KMS-11 (cell line): ENCODE measurements around the gene NOTO.

ENCODE experiments used
- H2AFZ ChIP-seq: fragments of 200-600 bp; sonication (generic); 2 replicates; pipeline ENCODE4 v1.6.1; 2016; ENCODE audit warnings: antibody characterized with exemption, mixed run types, low read depth
- H3K27ac ChIP-seq: fragments of 200-600 bp; sonication (generic); 2 replicates; pipeline ENCODE4 v1.6.1; 2016; ENCODE audit warnings: mild to moderate bottlenecking, mixed run types
- H3K27me3 ChIP-seq: fragments of 200-600 bp; sonication (generic); 2 replicates; pipeline ENCODE4 v1.6.1; 2017; ENCODE audit warnings: mild to moderate bottlenecking, low read depth, mixed run types, moderate library complexity; ENCODE audit not compliant: insufficient read depth
- H3K36me3 ChIP-seq: fragments of 200-600 bp; sonication (generic); 2 replicates; pipeline ENCODE4 v1.6.1; 2017; ENCODE audit warnings: mild to moderate bottlenecking, mixed run types; ENCODE audit not compliant: insufficient read depth
- H3K4me1 ChIP-seq: fragments of 200-600 bp; sonication (generic); 2 replicates; pipeline ENCODE4 v1.6.1; 2016; ENCODE audit warnings: mild to moderate bottlenecking, low read depth, mixed run types; ENCODE audit not compliant: poor library complexity, severe bottlenecking
- H3K4me2 ChIP-seq: fragments of 200-600 bp; sonication (generic); 2 replicates; pipeline ENCODE4 v1.7.0; 2016; ENCODE audit warnings: mild to moderate bottlenecking, mixed run types
- H3K4me3 ChIP-seq: fragments of 200-600 bp; sonication (generic); IDR thresholded peaks from 2 replicates; pipeline ENCODE4 v1.6.1; 2017; ENCODE audit warnings: low read depth, low read length, mixed read lengths; ENCODE audit not compliant: insufficient read depth
- H3K79me2 ChIP-seq: fragments of 200-600 bp; sonication (generic); 2 replicates; pipeline ENCODE4 v1.6.1; 2016; ENCODE audit warnings: low read depth, mixed run types; ENCODE audit not compliant: insufficient read depth
- H3K9ac ChIP-seq: fragments of 200-600 bp; sonication (generic); 2 replicates; pipeline ENCODE4 v1.6.1; 2016; ENCODE audit warnings: mild to moderate bottlenecking, mixed run types
- H4K20me1 ChIP-seq: fragments of 200-600 bp; sonication (generic); 2 replicates; pipeline ENCODE4 v1.6.1; 2016; ENCODE audit warnings: mild to moderate bottlenecking, mixed run types; ENCODE audit not compliant: insufficient read depth
- CTCF ChIP-seq: fragments of 200-600 bp; sonication (generic); conservative IDR thresholded peaks from 2 replicates; pipeline ENCODE4 v1.6.1; 2017; ENCODE audit warnings: low read depth, mild to moderate bottlenecking, antibody characterized with exemption, low read length, moderate library complexity, mixed read lengths

NOTO gene

GRCh38 chr2:73258913-73259215, 56.5 kb downstream of the NOTO start:
- no peak overlapping the region for H2AFZ ChIP-seq
- no peak overlapping the region for H3K9ac ChIP-seq
- H3K27me3 ChIP-seq, result no peaks in the 10 kb centered on the region
- no peaks in the 10 kb centered on the region for H3K4me1 ChIP-seq
- H3K27ac ChIP-seq, result no peak overlapping the region
- TF ChIP-seq CTCF, result no peak
- H3K4me2 ChIP-seq, result no peak overlapping the region
- H3K4me3 ChIP-seq, result no peak overlapping the region
- H3K36me3 ChIP-seq, result peaks cover 4% of the 10 kb centered on the region; the same call in 1 of the 2 replicates
- no peaks in the 10 kb centered on the region for H4K20me1 ChIP-seq
- H3K79me2 ChIP-seq, result no peaks in the 10 kb centered on the region

- Histone ChIP-seq H4K20me1 (no peaks in the 10 kb centered on the region), H3K4me1 (no peaks in the 10 kb centered on the region), H3K79me2 (no peaks in the 10 kb centered on the region), H3K4me3 (no peak overlapping the region), H3K9ac (no peak overlapping the region), H3K4me2 (no peak overlapping the region), H3K27ac (no peak overlapping the region), H2AFZ (no peak overlapping the region), H3K27me3 (no peaks in the 10 kb centered on the region), H3K36me3 (peaks cover 4% of the 10 kb centered on the region; the same call in 1 of the 2 replicates)
- TF ChIP-seq CTCF, result no peak
These were observed 56.9 kb downstream of the NOTO start for GRCh38 chr2:73259276-73259675.

- no peak overlapping the region for H3K9ac ChIP-seq
- no peak; the same call in 1 of the 2 replicates for TF ChIP-seq CTCF
- H3K79me2 ChIP-seq, result no peaks in the 10 kb centered on the region
- no peak overlapping the region for H3K4me3 ChIP-seq
- no peak overlapping the region for H3K4me2 ChIP-seq
- H3K36me3 ChIP-seq, result peaks cover 4% of the 10 kb centered on the region; the same call in 1 of the 2 replicates
- no peaks in the 10 kb centered on the region for H3K4me1 ChIP-seq
- no peak overlapping the region for H3K27ac ChIP-seq
- no peak overlapping the region for H2AFZ ChIP-seq
- no peaks in the 10 kb centered on the region for H4K20me1 ChIP-seq
- H3K27me3 ChIP-seq, result no peaks in the 10 kb centered on the region
These were observed 57.4 kb downstream of the NOTO start for GRCh38 chr2:73259704-73260337.

- Histone ChIP-seq H3K4me3 (no peak overlapping the region), H3K9ac (no peak overlapping the region), H3K27ac (no peak overlapping the region), H3K27me3 (no peaks in the 10 kb centered on the region), H4K20me1 (no peaks in the 10 kb centered on the region), H3K36me3 (peaks cover 4% of the 10 kb centered on the region; the same call in 1 of the 2 replicates), H2AFZ (no peak overlapping the region), H3K79me2 (no peaks in the 10 kb centered on the region), H3K4me1 (no peaks in the 10 kb centered on the region), H3K4me2 (no peak overlapping the region)
- no peak; the same call in 1 of the 2 replicates for TF ChIP-seq CTCF
These were observed 58.1 kb downstream of the NOTO start for GRCh38 chr2:73260338-73260984.
